NK-92 (cell line): ENCODE measurements around the gene NRP2.

Experiments used
- DNase-seq: peaks from one replicate; lab custom pipeline; 2025; ENCODE audit not compliant: unreplicated experiment; lab: John Stamatoyannopoulos, UW

Gene NRP2

GRCh38 chr2:205706769-205707381, 24.6 kb downstream of the NRP2 start:
- DNase-seq = no peak

- no peak for DNase-seq
These were observed 25.9 kb downstream of the NRP2 start for GRCh38 chr2:205708231-205708631.

- DNase-seq = no peak
These were observed 27.0 kb downstream of the NRP2 start for GRCh38 chr2:205709319-205709718.

- no peak for DNase-seq
These were observed 30.2 kb downstream of the NRP2 start for GRCh38 chr2:205712508-205712907.

GRCh38 chr2:205713086-205713485, 30.8 kb downstream of the NRP2 start:
- DNase-seq = no peak

DNA sequence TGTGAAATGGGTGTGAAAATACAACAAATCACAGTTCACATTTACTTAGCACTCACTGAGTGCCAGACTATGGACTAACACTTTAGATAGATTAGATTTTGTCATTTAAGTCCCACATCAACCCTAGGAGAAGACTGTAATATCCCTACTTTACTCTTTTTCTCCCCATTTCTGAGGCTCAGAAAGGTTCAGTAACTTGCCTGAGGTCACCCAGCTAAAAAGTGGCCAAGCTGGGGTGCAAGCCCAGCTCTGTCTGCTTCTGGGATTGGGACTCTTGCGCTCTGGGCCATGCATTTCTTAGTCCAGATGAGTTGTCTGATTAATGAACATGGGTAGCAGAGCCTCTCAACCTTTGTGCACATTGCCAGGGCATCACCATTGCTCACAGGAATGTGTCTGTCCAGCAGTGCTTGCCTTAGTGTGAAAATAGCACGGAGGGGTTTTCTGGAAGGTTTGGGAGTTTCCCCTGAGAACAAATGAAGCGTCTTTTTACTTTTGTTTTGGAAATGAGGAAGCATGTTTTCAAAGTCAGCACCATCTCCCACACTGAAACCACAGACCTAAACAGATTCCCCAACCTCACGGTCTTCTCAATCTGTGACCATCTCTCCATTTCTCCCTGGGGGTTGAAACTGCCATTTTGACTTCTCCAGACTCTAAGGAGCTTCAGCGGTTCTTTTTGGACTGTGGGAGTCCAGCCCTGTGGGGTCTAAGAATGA, 31.9 kb downstream of the NRP2 start:
- no peak for DNase-seq

DNA sequence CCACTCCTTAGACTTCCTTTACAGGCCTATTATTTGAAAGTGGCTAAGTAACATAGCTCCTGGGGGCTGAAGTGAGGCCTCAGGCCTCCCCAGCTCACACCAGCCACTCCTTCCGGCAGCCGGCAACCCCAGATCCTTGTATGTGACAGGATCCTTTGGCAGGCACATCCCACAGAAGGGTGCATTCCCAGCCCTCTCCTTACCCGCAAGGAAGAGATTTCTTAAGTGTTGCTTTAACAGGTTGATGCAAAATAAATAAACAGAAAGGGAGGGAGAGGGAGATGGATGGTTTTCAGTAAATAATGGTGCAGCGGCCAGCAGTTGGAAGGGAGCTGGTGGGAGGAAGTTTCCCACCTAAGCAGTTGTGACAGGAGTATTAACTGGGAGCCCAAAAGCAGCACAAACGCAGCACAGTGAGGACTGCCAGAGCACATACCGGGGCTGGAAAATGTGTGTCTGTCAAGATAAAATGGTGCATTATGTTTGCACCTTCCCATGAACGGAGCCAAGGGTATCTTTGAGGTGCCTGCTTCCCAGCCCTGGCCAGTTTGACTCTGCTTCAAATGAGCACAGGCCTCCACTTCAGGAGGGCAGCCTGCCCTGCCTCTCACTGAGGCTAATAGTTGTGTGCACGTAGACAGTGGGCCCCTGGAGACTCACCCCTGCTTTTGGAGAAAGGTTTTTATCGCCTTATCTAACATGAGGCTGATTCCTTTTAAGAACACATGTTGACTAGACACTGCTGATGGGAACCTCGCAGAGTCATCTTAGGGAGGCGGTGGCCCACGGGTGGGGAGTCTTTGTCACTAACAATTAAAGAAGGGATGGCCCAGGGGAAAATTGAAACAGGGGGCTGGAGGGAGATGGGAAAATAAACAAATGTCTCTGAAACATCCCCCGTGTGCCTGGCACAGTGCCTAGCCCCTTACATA, 32.8 kb downstream of the NRP2 start:
- no peak for DNase-seq

- no peak for DNase-seq
These were observed 33.7 kb downstream of the NRP2 start for GRCh38 chr2:205715831-205716525.

DNA sequence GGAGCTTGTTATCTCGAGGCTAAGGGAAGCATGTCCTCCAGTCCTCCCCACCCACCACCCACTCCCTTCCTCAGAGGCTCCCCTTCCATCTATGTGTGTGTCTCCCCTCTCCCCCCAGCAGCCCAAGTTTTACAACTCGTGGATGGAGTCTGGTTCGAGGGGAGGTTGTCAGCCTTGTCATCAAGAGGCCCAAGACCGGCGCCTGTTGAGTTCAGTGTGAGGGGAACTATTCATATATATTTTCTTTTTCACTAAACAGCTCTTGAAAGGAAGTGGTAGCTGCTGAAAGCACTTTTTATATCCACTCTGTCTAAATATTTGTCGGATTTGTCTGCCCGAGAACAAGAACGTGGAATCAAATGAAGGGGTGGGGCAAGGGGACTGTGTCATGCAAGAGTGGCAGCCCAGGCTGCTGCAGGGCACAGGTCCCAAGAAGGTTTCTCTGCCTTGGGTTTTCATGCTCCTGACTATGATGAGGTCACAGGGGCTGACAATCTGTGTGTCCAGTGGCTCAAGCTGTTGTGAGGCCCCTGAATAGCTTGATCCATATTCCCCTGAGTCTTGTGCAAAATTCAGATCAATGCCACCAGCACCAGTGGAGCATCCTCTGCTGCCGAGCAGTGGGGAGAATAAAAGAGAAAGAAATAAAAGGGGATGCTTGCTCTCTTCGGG, 35.0 kb downstream of the NRP2 start:
- DNase-seq = no peak

DNA sequence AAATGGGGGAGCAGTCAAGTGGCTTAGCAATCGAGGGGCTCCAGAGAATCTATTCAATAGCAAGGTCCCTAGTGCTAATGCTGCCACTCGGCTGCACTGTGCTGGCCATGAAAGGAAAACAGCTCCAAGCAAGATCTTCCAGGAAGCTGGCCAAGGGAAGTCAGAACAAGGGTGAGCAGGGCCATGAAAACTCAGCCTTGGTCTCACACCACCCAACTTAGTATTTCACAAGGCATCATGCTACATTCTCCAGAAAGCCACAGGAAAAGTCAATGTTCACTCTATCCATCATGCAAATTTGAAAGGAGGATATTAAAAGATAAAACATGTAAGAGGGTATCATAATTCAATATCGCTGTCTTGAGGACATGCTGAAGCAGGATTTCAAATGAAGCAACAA, 35.7 kb downstream of the NRP2 start:
- no peak for DNase-seq

- DNase-seq = no peak
These were observed 37.5 kb downstream of the NRP2 start for GRCh38 chr2:205719847-205720246.

DNA sequence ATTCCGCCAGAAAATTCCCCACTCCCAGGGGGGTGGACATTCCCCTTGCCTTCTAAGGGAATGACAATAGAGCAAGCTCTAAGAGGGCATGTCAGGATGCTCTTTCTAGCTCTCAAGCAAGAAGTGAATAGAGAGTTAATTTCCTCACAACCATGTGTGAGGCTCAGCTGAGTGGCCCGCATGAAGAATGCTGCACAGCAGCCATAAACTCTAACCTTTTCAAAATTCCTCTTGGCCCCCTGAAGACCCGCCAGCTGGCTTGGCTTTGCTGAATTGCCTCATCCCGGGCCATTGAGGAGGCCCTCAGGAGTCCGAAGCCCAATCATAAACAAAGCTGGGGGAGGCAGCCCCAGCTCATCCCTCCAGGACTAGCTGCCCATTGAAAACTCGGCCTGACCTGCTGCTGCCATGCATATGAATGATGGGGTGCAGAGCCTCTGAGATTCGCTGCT, 38.2 kb downstream of the NRP2 start:
- DNase-seq = no peak

- no peak for DNase-seq
These were observed 38.8 kb downstream of the NRP2 start for GRCh38 chr2:205721057-205721449.

GRCh38 chr2:205722283-205722918, 40.1 kb downstream of the NRP2 start:
- DNase-seq = no peak

DNA sequence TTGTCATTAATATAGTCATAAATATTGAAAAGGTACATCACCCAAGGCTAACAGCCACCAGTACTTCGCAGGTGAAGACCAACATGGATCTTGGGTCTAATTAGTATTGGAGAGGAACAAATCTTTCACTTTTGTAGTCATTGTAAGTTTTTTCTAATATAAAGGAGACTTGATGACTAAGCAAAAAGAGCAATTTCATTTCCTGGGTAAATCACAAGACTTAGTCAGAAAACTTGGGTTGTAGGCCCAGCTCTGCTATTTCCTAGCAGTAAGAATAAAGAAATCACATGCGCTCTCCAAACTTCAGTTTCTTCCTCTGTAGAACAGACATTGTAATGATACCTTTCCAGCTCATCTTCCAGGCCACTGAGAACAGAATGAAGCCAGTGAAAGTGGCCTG, 40.9 kb downstream of the NRP2 start:
- DNase-seq = no peak

GRCh38 chr2:205725059-205725458, 42.8 kb downstream of the NRP2 start:
- no peak for DNase-seq

- DNase-seq = no peak
These were observed 44.2 kb downstream of the NRP2 start for GRCh38 chr2:205726506-205726905.

DNA sequence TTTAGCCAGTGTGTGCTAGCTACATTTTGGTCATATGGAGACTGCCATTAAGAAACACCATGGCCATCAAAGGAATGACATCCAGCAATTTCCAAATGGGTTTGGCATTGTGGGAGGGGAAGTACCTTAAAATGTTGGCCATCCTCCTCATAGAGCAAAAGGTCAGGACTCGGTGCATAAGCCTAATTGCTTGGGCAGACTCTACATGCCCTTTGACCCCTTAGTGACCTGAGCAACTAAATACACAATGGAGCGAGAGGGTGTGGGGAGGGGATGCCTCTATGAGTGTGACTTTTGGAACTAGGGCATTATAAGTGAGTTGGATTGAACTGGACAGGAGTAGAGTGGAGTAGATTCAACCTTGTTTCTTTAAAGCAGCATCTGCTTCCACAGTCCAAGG, 44.9 kb downstream of the NRP2 start:
- DNase-seq = no peak

- DNase-seq = no peak
These were observed 46.1 kb downstream of the NRP2 start for GRCh38 chr2:205728366-205728765.

- DNase-seq = no peak
These were observed 47.9 kb downstream of the NRP2 start for GRCh38 chr2:205730191-205730590.
